Measurements from ENCODE around the gene NRIP3.

DNA sequence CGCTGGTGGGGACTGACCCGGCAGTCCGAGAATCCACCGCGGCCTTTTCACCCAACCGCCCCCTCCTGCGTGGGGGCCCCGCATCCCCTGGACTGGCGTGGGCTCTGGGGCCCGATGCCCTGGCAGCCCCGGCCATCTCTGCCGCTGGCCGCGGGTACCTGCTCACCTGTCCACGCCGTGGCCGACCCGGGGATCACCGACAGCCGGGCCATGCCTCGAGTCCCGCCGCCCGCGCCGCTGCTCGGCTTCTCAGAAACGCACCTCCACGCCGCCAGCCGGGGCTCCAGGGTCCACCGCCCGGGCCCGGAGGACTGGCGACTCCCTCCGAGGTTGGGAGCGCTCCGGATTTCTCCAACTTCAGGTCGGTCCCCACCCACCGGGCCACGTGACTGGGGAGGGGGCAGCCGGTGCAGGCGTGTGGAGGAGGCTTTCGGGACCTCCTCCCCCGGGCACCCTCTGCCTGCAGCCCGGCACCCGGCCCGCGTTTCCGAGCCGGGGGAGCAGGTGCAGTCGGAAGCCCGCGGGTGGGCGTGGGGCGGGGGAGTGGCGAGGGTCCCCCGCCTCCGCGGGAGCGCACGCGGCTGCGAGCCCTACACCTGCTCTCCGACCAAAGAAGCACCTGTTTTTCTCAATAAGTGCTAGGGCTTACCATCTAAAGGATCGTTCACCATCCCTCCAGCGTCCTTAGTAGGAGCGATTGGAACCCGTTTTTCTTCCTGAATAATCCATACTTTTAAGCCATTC lies 554 bp upstream of the NRIP3 start:
- TF ChIP-seq EZH2 (IDR thresholded peaks at IDR 0.05; ENCODE audit: low read depth), result no peak
- TF ChIP-seq, protein P1, sequence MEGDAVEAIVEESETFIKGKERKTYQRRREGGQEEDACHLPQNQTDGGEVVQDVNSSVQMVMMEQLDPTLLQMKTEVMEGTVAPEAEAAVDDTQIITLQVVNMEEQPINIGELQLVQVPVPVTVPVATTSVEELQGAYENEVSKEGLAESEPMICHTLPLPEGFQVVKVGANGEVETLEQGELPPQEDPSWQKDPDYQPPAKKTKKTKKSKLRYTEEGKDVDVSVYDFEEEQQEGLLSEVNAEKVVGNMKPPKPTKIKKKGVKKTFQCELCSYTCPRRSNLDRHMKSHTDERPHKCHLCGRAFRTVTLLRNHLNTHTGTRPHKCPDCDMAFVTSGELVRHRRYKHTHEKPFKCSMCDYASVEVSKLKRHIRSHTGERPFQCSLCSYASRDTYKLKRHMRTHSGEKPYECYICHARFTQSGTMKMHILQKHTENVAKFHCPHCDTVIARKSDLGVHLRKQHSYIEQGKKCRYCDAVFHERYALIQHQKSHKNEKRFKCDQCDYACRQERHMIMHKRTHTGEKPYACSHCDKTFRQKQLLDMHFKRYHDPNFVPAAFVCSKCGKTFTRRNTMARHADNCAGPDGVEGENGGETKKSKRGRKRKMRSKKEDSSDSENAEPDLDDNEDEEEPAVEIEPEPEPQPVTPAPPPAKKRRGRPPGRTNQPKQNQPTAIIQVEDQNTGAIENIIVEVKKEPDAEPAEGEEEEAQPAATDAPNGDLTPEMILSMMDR (conservative IDR thresholded peaks at IDR 0.05), result no peak
